ENCODE data around the gene FERMT1.
"Not testable (repeated sequence)": the region's sequence is repeated elsewhere in the genome, so short reads cannot be mapped to it uniquely, and the experiment has no call there.

Gene FERMT1

GRCh38 chr20:6039766-6040165, 83.1 kb downstream of the FERMT1 start:
- no peak for DNase-seq (ENCODE audit: low spot score)

DNA sequence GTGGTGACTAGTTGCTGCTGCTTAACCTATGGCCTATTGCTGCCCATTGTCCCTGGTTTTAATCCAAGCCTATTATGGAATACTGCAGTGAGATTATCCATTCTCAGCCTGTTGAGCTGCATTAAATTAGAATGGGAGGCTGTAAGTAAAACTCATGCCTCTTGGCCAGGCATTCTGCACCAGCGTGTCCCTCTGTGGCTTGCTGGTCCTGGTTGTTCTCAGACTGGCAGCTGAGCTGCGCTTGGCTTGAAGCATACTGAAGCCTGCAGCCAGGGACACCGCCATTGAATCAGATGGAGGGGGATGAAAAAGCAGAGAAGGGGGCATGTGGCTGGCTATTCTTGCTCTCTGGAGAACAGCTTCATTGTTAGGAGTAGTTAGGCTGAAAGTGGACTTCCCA, 84.6 kb downstream of the FERMT1 start:
- no peak for DNase-seq (ENCODE audit: low spot score)

- DNase-seq (ENCODE audit: low spot score), result no peak
Measured at GRCh38 chr20:6037082-6037481, 85.7 kb downstream of the FERMT1 start.

- DNase-seq (ENCODE audit: low spot score), result no peak
Measured at GRCh38 chr20:6036213-6036612, 86.6 kb downstream of the FERMT1 start.

DNA sequence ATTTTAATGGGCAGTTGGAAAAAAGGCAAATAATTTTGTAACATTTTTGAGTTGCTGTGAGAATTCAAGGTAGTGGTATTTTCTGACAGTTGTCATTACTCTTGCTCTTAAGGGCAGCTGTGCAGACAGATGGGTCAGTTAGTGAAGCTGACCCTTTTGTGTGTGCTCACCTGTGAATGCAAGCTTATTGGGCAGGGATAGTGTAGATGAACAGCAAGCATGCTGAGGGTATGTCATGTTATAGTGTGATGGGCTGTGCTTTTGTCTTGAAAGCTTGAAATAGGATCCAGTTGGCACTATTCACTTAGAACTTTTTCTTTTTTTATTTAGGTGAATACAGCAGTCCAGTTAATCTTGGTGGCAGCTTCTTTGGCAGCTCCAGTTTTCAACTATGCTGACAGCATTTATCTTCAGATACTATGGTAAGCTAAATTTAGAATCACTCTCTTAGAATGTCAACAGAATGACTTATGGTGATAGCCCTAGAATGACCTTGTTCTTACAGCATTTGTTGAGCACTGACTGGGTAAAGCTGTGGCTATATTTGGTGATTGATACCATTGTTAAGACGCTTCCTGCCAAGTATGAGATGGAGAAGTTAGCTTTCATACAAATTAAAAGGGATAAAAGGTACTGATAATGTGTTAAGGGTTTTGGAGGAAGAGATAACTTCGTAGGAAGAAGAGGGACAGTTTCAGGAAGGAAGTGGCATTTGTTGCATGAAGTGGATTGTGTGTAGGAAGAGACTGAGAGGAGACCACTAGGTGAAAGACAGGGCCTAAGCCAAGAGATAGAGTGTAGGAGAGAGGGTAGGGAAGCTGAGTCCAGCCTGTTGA, 88.5 kb downstream of the FERMT1 start:
- no peak for DNase-seq (ENCODE audit: low spot score)

GRCh38 chr20:6032907-6033306, 89.9 kb downstream of the FERMT1 start:
- DNase-seq (ENCODE audit: low spot score), result not testable (repeated sequence)

DNA sequence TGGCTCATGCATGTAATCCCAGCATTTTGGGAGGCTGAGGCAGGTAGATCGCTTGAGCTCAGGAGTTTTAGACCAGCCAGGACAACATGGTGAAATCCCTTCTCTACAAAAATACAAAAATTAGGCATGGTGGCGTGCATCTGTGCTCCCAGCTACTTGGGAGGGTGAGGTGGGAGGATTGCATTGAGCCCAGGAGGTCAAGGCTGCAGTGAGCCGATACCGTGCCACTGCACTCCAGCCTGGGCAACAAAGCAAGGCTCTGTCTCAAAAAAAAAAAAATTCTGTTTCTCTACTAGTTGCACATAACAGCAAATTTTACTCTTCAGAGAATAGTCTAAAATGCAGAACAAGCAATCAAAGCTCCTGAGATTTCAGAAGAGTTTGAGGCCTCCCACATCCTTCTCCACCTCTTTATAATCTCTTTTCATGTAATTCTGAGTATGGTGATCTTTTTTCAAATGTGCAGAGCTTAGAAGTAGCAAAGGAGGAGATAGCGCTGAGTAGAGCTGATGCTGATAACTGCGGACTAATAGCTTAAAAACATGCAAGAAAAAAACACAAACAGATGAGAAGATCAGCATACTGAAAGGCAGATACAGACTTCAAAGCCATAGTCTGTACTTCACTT, 92.3 kb downstream of the FERMT1 start:
- DNase-seq (ENCODE audit: low spot score), result no peak

GRCh38 chr20:6029538-6029937, 93.3 kb downstream of the FERMT1 start:
- DNase-seq (ENCODE audit: low spot score), result no peak

- DNase-seq (ENCODE audit: low spot score), result no peak
Measured at GRCh38 chr20:6028818-6029217, 94.0 kb downstream of the FERMT1 start.

DNA sequence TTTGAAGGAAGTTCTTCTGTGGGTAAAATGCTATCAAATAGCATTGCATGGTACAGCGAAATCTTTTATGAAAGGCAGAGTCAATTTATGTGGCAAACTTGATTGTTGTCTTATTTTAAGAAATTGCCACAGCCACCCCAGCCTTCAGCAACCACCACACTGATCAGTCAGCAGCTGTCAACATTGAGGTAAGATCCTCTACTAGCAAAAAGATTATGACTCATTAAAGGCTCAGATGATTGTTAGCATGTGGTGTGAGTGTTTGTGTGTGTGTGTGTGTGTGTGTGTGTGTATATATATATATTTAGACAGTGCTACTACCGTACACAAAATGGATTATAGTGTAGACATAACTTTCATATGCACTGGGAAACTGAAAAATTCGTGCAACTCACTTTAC, 96.8 kb downstream of the FERMT1 start:
- DNase-seq (ENCODE audit: low spot score), result no peak

All from hematopoietic multipotent progenitor cell treated with erythropoietin and hydrocortisone succinate and interleukin-3 and kit ligand, for 15 days (in vitro differentiated cells).